ENCODE data around the gene AGAP1. TPM values are rescaled to one million over a fixed set of nuclear protein-coding genes. Genes with fewer than 3 reads are reported as not detected.
A peak's percentile ranks its signal among the peaks of the same experiment; 100 is the strongest.

AGAP1 gene
- total RNA-seq, 1 donor from 2014 or later, result 20.4 TPM

GRCh38 chr2:235713189-235713588 lies 219.3 kb downstream of the AGAP1 start:
- Histone ChIP-seq H3K4me2 (no peak overlapping the region), H3K27ac (no peak overlapping the region), H4K20me1 (ENCODE audit: low read depth) (peaks cover 77% of the 10 kb centered on the region), H3K79me2 (ENCODE audit: low read depth) (peaks cover 20% of the 10 kb centered on the region), H3K9ac (no peak overlapping the region), H3K4me3 (no peak overlapping the region), H3F3A (ENCODE audit: low read depth) (peaks cover 11% of the 10 kb centered on the region), H3K36me3 (no peaks in the 10 kb centered on the region), H3K4me1 (peaks cover 18% of the 10 kb centered on the region), H3K27me3 (no peaks in the 10 kb centered on the region), H3K9me3 (ENCODE audit: low read depth) (no peaks in the 10 kb centered on the region), H2AFZ (replicated peaks) (no peak overlapping the region)
- TF ChIP-seq EZH2phosphoT487 (IDR thresholded peaks at IDR 0.05) (no peak), EZH2 (IDR thresholded peaks at IDR 0.05) (no peak), CTCF (IDR thresholded peaks at IDR 0.05) (no peak)
- peak; percentile 32 for DNase-seq (ENCODE audit: low spot score)
- Mint-ChIP-seq H3K9me3 (no peaks in the 10 kb centered on the region), H3K4me1 (peaks cover 43% of the 10 kb centered on the region), H3K4me3 (no peak overlapping the region), H3K27ac (peak overlapping the region; percentile 36), H3K27me3 (ENCODE audit: insufficient read depth, low read depth) (peaks cover 4% of the 10 kb centered on the region), H3K36me3 (peaks cover 27% of the 10 kb centered on the region)

GRCh38 chr2:235715601-235716000 lies 221.8 kb downstream of the AGAP1 start:
- Histone ChIP-seq H3K9ac (no peak overlapping the region), H3K4me1 (peaks cover 10% of the 10 kb centered on the region)

GRCh38 chr2:235716875-235717496 lies 223.1 kb downstream of the AGAP1 start:
- no peaks in the 10 kb centered on the region for H3K36me3 ChIP-seq
- no peak overlapping the region for H3K4me3 ChIP-seq
- peaks cover 48% of the 10 kb centered on the region for H4K20me1 ChIP-seq (ENCODE audit: low read depth)
- H3K9ac ChIP-seq, result no peak overlapping the region
- no peaks in the 10 kb centered on the region for H3K9me3 Mint-ChIP-seq
- H3F3A ChIP-seq (ENCODE audit: low read depth), result no peaks in the 10 kb centered on the region
- H3K27me3 ChIP-seq, result no peaks in the 10 kb centered on the region
- H3K79me2 ChIP-seq (ENCODE audit: low read depth), result peaks cover 4% of the 10 kb centered on the region
- H3K36me3 Mint-ChIP-seq, result peaks cover 29% of the 10 kb centered on the region
- H3K4me2 ChIP-seq, result no peak overlapping the region
- no peaks in the 10 kb centered on the region for H3K9me3 ChIP-seq (ENCODE audit: low read depth)
- H2AFZ ChIP-seq (replicated peaks), result no peak overlapping the region
- H3K4me1 ChIP-seq, result peaks cover 10% of the 10 kb centered on the region
- H3K27me3 Mint-ChIP-seq (ENCODE audit: insufficient read depth, low read depth), result peaks cover 4% of the 10 kb centered on the region
- no peak for DNase-seq (ENCODE audit: low spot score)
- TF ChIP-seq EZH2 (IDR thresholded peaks at IDR 0.05) (no peak), EZH2phosphoT487 (IDR thresholded peaks at IDR 0.05) (no peak)
- H3K4me3 Mint-ChIP-seq, result no peak overlapping the region
- no peak overlapping the region for H3K27ac Mint-ChIP-seq
- peaks cover 37% of the 10 kb centered on the region for H3K4me1 Mint-ChIP-seq
- H3K27ac ChIP-seq, result no peak overlapping the region

More at GRCh38 chr2:235715601-235716000, 221.8 kb downstream of the AGAP1 start:
- no peak overlapping the region for H3K4me2 ChIP-seq
- peaks cover 62% of the 10 kb centered on the region for H4K20me1 ChIP-seq (ENCODE audit: low read depth)
- H3K79me2 ChIP-seq (ENCODE audit: low read depth), result peaks cover 14% of the 10 kb centered on the region
- Mint-ChIP-seq H3K36me3 (peaks cover 27% of the 10 kb centered on the region), H3K4me1 (peaks cover 38% of the 10 kb centered on the region), H3K27ac (peak overlapping the region; percentile 22), H3K4me3 (no peak overlapping the region), H3K27me3 (ENCODE audit: insufficient read depth, low read depth) (peaks cover 4% of the 10 kb centered on the region), H3K9me3 (no peaks in the 10 kb centered on the region)
- no peaks in the 10 kb centered on the region for H3K36me3 ChIP-seq
- no peak overlapping the region for H2AFZ ChIP-seq (replicated peaks)
- DNase-seq (ENCODE audit: low spot score), result no peak
- no peaks in the 10 kb centered on the region for H3K9me3 ChIP-seq (ENCODE audit: low read depth)
- no peaks in the 10 kb centered on the region for H3K27me3 ChIP-seq
- peaks cover 5% of the 10 kb centered on the region for H3F3A ChIP-seq (ENCODE audit: low read depth)
- no peak overlapping the region for H3K27ac ChIP-seq
- no peak overlapping the region for H3K4me3 ChIP-seq
- TF ChIP-seq CTCF (IDR thresholded peaks at IDR 0.05), result no peak
- TF ChIP-seq EZH2 (IDR thresholded peaks at IDR 0.05), result no peak
- no peak for TF ChIP-seq EZH2phosphoT487 (IDR thresholded peaks at IDR 0.05)

Data from neural progenitor cell (in vitro differentiated cells).